Stimulated activated CD4-positive, alpha-beta T cell treated with anti-CD3 and anti-CD28 coated beads, TNF-alpha, amount 100 ng/mL, for 4 hours (primary cell): ENCODE results near the gene ISG20.
A peak's percentile ranks its signal among the peaks of the same experiment; 100 is the strongest.

Source experiments
- DNase-seq, 3 experiments: peaks; one replicate each; pipeline ENCODE4 v3.0.0-alpha.2; 2020; ENCODE audit warnings: low read depth in 3 of 3

Gene ISG20

DNA sequence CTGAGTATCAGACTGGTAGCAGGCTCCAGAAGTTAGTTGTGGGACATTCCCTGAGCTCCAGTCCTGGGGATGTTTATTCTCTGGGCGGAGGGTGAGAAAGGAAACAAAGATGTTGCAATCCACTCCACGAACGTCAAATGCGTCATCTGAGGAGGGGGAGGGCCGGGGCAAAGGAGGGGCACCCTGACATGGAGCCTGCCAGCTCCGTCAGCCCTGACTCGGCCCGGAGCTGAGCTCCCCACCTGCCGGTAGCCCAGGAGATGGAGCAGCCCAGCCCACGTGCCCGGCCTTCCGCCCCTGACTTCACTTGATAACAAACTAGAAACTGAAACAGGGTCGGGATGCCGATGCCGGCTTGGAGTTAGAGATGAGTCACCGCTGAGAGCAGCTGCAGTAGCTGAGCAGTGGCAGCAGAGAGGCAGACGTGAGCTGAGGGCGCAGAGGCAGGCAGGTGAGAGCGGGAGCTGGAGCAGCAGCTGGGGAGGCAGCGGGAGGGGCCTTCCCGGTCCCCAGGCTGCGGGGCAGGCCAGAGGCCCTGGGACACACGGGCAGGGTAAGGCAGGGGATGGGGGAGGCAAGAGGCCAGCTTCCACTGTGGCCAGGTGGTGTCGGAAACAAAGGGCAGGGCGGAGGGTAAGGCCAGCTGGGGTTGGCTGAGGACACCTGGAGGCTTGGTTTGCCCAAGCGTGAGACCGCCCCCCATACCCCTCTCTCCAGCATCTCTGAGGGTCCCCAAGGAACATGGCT is at the start of gene ISG20:
Gene ISG20 (plus strand): TSS at position 391 of the 747 bp plus-strand sequence. CDS start 351 bp downstream, at position 742.
- peak; percentile 77 to 95 (median 95) for DNase-seq

DNA sequence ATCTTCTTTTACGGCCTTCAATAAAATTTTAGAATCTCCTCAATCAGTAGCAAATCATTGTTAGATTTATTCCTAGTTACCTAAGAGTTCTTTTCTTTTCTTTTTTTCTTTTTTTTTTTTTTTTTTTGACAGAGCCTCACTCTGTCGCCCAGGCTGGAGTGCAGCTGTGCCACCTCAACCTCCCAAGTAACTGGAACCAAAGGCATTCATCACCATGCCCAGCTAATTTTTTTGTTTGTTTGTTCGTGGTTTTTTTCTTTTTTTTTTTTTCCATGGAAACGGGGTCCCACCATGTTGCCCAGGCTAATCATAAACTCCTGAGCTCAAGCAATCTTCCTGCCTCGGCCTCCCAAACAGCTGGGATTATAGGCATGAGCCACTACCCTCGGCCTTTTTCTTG is 48.1 kb upstream of the ISG20 start:
- DNase-seq = no peak

DNA sequence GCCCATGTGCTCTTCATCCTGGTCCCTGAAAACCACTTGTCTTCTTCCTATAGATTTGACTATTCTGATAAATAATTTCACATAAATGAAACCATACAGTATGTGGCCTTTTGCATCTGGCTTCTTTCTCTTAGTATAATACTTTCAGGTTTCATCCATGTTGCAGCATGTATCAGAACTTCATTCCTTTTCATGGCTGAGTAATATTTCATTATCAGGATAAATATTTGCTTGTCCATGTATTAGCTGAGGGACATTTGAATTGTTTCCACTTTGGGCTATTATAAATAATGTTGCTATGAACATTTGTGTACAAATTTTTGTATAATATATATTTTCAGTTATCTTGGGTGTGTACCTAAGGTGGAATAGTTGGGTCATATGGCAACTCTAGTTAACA is 47.4 kb upstream of the ISG20 start:
- no peak for DNase-seq

DNA sequence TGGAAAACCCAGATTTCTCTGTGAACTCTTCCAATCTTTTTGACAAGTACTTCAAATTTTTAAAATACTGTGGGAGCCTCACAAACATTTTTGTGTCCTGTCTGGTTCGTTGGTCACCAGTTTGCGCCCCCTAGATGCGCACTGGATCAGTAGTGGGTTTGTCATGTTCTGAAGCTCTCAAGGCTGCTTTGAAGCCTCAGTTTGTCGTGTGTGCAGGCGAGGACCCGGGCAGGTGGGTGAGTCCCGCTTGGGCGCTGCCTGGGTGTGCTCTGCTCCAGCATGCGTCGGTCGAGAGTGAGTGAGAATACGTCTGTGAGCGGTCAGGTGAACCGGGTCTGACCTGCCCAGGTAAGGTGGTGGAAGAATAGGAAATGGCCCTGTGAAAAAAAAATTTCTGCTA is 34.9 kb upstream of the ISG20 start:
- DNase-seq = no peak

DNA sequence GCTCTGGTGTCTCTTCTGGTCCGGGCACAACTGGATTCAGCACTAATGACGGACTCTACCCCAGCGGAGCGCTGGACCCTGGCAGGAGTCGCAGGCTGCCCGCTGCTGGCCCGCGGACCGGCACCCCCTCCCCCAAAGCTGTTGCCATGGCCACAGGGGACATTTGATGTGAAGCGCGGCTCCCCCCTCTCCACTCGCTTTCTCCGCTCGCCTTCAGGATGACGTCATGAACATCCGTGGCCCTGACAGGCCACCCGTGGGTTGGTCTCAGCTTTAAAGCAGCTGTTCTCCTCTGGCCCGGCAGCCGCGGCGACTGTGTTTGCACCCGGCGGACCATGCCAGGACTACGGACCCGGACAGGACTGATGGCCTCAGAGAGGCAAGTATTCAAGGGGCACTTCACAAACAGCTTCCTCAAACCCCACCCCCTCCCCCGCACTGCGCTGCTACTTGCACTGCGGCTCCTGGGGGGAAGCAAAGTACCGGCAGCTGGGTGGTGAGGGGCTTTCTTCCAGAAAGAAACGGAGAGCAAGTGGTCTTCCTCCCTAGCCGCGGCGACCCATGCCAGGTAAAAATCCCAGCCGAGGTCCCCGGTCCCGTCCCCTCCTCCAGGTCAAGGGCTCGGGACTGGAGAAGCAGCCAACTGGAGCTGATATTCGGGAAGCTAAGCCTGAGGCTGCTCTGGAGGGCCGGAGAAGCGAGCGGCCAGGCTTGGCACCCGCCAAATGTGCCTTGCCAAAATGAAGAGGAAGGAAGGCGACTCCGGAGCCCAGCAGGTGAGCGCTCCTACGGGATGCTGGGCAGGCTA is 34.2 kb upstream of the ISG20 start:
- no peak for DNase-seq

DNA sequence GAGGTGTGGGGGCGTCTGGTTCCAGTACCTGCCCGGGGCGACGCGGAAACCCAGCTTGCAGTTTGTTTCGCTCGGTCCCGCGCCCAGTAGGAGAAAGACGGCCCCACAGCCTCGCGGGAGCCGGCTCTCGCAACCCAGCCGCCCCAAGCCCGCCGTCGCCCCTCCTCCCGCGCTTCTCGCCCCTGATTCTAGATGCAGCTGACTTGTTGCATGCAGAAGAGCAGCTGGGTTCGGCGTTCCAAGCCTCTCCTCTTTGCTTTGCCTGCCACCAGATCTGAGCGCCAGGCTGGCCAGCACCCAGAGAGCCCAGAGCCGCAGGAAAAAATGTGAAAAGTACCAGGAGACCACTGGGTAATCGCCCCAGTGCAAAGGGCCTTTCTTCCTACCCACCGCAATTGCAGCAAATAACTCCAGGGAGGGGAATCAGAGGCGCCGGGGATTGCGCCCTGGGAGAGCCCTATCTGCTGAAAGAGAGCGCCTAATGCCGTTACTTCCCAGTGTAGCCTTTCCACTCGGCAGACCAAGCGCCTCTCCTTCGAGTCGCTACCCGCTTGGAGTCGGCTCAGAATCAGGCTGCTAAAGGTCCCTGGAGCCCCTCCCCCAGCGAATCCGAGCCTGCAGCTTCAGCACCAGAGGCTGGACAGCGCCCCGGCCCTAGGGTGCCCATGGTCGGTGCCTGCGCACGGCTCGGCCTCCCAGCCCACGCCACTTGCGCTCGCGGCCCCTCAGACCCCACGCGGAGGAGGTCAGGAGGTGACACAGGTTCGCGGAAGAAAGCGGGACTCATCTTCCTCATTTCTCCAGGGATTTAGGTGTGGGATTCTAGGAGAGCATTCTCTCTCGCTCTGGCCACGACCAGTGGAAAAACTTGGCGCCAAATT is 33.4 kb upstream of the ISG20 start:
- no peak for DNase-seq

DNA sequence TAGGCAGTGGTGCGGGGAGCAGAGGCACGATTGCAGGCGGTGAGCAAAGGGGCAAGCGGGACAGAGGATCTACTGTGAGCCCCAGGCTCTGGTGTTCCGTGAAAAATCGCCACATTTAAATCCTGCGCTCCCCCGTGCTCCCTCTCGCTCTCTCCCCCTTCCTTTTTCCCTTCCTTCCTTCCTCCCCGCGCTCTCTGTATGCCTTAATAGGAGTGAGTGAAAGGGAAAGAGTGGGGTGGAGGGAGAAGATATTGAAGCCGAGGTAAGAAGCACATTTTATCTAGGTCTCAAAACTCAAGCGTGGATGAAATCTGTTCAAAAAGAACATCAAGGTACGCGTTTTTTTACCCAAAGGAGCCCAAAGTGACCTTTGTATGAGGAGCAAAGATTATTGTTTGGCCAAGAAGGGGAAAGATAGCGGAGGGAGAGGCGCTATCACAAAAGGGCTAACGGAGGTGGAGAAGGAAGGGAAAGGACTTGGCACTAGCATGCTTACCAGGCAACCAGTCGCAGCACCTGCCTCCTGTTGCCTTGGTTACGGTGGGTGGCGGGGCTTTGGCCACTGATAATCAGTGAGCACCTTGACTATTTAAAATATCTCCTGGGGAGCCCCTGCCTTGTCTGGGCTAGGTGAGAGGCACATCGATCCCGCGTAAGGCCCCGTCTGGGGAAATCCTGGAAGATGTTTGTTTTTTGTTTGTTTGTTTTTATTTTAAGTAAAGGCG is 32.6 kb upstream of the ISG20 start:
- no peak for DNase-seq

DNA sequence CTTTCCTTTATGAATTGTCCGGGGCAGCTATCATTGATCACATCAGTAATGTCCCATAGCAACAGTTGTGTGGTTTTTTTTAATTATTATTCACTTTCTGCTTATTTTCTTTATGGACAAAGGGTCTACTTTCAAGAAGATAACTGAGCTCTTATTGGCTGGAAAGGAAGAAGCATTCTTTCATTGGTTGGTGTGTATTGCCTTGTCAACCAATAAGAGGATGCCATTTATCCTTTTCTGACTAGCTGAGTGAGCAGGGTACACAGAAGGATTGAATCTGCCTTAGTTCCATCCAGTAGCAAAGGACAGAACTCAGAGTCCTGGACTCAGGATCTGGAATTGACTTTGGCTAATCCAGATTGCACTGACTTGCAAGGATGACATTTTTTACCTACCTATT is 30.9 kb upstream of the ISG20 start:
- no peak for DNase-seq

DNA sequence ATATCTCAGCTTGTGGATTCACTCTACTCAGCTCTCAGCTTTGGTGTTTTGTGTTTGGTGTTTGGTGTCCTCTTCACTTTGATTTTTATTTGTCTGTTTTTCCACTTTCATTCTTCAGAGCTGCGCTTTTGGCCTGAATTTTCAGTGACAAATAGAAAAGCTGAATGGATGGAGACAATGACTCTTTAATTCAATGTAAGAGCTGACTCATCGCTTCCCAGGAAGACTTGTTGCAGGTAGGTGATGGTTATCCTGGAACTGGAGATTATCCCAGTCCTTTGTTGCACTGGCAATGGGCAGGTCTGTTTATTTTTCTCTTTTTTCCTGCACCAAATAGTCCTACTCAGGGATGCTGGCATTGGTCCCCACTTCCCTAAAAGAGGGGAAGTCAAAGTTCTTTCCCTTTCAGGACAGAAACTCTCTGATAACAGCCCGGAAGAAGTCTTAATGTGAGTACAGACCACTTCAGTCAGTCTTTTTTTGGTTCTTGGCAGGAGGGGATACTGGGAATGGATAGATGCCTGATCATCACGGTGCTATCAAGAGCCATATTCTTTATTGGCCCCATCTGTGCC is 30.1 kb upstream of the ISG20 start:
- DNase-seq = no peak

DNA sequence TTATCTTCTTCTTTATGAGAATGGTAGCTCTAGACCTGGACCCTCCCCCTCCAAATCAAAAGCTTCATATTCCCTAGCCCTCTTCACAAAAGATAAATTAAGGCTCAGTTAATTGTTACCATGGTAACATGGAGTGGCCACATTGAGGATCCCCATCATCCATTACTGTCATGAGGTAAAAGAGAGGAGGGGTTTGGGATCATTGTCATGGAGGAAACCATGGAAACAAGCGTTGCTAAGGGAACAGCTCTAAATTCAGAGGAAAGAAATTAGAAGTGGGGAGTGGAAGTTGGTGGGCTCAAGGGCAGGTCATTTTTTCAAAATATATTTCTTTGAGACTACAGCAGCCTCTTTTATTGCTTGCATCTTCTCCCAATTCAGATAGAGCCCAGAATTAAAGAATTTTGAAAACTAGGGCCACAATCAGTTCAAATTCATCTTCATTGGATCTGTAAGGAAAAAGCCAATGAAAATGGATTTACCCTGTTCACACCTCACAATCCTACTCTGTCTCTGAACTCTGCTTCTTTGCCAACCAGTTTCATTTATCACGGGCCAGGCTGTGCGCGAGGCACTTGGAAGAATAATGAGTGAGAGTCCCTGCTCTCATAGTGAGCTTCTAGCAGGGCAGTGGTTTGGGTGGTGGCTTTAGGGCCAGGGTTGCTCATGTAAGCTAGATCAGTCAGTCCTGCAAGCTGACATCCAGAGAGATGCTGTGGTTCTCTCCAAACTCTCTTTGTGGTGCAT is 29.3 kb upstream of the ISG20 start:
- no peak for DNase-seq

DNA sequence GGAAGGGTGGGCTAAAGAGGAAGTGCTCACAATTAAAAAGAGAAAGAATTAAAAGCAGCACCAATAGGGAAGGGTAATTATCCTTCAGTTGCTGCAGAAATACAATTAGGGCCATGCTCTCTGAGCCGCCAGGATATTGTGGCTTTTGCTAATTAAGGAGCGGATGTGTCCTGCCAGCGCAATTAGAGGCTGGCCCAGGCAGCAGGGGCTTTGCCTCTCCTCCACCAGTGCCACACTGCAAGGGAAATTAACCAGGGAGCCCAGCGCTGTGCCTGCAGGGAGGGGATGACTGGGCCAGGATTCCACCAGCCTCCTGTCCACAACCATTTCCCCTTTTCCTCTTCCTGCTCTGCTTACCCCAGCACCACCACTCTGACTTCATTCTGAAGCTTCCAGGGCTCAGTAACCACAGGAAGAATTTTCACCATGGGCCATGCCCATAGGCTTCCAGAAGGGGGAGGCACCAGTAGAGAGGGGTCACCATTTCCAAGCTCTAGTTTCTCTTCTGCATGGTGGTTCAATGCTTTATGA is 28.1 kb upstream of the ISG20 start:
- DNase-seq = no peak

DNA sequence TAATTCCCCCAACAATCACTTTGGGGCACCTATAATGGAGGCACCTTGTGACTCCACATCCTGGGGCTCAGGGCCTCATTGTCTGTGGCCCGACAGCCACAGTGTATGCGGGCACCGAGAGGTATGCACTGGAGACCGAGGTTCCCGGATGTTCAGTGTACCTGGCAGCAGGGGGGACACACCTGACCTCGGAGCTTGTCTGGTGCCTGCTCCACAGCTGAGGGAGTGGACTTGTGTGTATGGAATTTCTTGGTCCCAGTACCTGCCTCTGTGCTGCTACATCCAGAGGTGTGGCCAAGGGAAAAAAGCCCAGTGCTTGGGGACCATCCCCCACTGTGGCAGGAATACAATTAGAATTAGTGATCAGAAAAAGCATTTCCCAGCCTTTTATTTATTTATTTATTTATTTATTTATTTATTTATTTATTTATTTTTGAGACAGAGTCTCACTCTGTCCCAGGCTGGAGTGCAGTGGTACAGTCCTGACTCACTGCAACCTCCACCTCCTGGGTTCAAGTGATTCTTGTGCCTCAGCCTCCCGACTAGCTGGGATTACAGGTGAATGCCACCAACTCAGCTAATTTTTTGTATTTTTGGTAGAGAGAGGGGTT is 26.5 kb upstream of the ISG20 start:
- DNase-seq = no peak

DNA sequence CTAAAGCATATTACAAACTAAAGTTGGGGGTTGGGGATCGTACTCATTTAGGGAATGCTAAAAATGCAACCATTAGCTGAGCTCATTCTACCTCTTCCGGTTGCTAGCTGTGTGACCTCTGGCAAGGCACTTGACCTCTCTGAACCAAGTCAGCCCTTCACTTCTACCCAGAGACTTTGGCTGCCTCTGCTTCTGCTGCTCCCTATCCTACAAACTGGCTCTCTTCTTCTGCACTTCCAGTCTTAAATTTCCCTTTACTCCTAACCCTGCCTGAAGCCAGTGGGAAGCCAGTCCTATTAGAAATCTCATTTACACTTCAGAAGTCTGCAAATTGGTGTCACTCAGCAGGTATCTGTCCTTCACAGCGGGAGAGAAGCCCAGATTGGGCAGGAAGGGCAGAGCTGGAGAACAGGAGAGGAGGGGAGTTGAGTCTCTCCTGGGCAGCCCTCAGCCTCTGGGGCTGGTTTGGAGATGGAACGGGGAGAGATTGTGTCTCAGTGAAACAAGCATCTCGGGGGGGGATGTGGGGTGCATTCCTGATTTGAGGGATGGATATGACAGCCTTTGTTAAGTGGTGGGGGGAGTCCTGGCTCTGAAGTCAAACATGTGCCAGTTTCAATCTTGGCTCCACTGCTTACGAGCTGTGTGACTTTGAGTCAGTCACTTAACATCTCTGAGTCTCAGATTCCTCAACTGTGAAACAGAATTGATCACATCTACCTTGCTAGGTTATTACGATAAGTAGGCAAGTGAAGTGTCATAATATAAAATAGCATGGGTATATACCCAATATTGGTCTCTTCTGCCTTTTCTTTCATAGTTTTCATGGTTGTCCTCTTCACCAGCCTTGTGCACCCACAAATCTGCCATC is 25.5 kb upstream of the ISG20 start:
- no peak for DNase-seq

DNA sequence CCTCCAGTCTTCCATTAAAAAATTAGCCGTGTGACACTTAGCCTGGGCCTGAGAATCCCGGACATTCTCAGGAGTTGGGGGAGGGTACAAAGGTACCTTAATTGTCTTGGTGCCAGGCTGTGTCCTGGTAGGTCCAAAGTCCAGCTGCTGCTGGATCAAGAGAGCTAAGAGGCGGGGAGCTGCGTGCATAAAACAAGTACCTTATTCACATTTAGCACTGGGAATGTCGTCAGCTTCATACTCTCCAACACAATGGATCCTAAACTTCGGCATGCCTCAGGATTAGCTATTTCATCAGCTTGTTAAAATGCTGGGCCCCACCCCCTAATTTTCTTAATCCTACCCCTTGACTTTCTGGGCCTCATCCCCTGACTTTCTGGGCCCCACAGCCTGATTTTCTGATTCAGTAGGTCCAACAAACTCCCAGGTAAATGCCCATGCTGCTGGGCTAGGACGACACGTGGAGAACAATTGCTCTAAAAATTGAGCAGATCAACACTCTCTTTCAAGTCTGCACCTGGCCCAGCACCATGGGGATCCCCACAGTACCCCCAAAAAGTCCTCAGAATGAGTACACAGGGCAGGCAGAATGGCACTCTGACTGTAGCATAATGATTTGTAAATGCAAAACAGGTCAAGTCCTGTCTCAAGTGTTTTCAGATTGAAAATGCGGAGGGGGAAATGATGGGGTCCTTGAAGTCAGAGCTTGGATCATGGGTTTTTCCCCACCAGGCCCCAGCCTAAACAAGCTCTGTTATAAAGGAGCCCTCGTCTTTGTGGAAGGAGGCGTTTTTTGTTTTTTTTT is 23.3 kb upstream of the ISG20 start:
- no peak for DNase-seq

DNA sequence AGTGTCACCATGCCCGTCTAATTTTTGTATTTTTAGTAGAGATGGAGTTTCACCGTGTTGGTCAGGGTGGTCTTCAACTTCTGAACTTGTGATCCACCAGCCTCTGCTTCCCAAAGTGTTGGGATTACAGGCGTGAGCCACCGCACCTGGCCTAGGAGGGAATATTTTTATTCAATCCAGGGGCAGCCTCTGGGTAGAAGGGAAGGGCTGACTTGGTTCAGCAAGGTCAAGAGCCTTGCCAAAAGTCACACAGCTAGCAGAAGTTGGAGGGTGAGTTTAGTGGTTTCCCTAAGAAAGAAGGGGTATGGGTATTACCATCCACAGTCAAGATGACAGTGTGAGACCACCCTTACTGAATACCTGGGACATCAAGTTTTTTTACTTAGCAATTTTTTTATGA is 22.6 kb upstream of the ISG20 start:
- DNase-seq = no peak

DNA sequence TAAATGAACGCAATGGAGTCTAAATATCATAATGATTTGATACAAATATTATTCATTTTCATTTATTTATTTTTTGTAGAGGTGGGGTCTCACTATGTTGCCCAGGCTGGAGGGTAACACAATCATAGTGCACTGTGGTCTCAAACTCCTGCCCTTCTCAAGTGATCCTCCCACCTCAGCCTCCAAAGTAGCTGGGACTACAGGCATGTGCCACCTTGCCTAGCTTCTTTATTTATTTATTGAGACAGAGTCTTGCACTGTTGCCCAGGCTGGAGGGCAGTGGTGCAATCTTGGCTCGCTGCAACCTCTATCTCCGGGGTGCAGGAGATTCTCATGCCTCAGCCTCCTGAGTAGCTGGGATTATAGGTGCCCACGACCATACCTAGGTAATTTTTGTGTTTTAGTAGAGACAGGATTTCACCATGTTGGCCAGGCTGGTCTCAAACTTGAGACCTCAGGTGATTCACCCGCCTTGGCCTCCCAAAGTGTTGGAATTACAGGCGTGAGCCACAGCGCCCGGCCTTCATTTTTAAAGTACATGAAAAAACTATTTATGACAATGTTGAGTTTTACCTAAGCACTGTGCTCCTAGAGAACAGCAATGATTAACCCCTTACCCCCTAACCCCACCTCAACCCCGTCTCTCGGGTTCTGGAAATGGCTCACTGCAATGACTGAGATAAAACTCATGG is 21.6 kb upstream of the ISG20 start:
- no peak for DNase-seq

DNA sequence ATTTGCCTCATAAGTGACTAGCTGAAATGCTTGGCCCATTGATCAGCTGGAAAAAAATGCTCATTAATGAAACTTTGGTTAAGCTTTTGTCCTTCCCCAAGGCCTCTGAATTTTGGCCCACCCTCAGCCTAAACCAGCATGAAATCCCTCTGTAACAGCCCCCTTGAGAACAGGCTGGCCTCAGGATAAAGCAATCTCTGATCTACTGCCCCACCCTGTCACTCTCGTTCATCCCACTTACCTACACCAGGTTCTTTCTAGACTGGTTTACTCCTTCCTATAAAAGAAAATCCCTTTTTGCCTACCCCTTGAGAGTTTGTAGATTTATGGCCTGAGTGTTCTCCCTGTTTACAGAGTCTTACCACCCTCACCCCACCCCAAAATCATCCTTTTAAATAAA is 21.0 kb upstream of the ISG20 start:
- DNase-seq = no peak
